ENCODE measurements around the gene SHB.

The SHB gene

DNA sequence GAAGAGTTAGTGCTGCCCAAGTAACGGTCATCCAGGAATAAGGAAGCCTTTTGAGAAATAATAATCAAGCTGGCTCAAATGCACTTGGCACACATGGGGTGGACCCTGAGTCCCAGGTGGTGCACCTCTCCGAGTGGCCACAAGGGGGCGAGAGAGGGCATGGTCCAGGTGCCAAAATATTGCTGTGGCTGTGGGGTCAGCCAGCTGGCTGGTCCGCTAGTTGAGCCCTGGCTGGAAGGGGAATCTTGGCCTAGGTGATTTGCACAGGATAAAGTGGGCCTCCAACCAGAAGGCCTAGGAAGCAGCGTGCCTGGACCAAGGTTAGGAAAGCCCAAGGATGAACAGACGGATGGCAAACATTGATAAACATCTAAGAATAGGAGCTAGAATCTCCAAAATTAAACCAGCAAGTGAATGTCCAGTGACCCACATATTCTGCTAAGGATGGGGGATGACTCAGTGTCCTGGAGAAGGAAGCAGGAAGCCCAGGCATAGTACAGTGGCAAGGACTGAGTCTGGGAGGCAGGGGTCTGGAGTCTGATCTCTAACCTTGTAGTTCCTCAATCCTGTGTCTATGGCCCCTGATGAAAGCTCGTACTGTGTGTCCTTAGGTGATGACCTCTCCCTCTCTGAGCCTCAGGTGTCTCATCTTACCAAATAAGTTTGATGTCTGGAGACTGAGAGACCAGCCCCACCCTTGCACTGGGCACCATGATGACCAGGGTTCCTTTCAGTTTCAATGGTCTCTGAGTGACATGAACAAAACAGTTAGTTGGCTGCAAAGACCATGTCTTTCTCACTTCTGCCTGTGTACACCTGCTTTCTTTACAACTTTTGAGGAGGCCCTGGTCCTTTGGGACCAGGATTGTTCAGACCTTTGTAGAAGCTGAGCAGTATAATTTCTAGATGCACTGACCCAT lies 19.2 kb upstream of the SHB start:
- DNase-seq (ENCODE audit: low read depth, low spot score) = peak; percentile 76

DNA sequence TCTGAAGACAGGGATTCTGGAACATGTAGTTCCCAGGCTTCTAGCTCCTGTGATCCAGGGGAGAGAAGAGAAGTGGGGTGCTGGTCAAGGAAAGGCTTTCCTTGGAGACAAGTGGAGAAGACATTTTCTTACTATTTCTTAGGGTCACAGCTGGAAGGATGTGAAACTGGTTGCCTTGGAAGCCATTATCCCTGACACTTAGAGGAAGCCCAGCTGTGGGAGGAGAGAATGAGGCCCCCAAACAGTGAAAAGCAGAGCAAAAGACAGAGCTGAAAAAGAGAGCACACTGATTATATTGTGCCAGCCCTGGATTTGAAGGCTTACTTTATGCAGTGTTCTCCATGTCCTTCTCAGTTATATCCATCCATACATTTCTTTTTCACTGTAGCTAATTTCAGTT lies 17.5 kb upstream of the SHB start:
- DNase-seq (ENCODE audit: low read depth, low spot score) = no peak

DNA sequence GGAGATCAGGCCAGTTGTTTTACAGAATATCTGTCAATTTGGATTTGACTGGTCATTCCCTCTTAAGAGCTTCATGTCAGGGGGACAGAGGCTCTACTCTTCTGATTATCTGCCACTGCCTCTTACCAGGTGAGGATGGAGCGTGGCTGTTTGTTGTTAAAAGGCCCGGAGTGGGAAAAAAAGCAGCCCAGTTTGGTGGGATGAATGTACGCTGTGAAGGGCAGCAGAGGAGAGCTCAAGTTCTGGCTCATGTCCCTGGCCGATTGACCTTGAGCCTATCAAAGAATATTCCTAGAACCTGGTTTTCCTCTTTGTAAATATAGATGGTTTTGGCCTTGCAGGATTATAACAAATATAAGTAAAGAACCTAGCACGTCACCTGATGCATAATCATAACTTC lies 16.3 kb upstream of the SHB start:
- no peak for DNase-seq (ENCODE audit: low read depth, low spot score)

DNA sequence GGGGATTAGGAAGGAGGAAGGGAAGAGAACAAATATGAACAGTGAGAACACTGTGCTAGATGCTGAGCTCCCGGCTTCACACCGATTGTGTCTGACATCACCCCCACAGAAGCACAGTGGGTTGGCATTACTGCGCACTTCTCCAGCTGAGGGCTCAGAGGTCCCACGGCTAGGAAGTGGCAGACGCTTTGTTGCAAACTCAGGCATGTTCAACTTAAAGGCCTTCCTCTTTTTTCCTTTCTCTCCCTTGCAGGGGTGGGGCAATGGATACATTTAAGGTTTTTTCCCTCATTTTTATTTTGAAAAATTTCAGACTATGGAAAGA lies 15.5 kb upstream of the SHB start:
- DNase-seq (ENCODE audit: low read depth, low spot score) = no peak

DNA sequence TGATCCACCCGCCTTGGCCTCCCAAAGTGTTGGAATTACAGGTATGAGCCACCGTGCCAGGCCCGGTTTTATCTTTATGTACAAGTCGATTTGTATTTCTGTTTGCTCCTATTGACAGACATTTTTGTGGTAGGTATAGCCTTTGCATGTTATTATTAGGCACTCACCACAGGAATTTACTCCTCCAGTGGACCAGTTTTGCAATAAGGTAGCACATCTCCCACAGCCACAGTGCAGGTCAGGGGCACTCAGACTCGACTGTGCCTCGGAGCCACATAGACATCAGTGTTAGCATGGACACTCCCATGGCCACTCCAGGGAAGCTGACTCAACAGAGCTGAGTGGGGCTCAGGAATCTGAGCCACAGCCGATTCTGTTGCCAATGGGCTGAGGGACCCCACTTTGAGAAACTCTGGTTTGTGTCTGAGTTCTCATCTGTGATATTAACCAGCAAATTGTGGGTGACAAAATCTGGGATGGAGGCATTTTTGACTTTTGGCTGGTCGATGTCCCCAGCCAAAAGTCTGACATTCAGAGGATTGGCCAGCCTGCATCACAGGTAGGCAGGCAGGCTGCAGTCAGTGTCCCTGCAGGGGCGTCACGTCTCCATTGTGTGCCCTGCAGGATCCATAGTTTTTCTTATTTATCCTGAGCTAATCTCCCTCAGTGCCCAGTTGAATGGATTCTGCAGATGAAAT lies 15.0 kb upstream of the SHB start:
- DNase-seq (ENCODE audit: low read depth, low spot score) = peak; percentile 59

DNA sequence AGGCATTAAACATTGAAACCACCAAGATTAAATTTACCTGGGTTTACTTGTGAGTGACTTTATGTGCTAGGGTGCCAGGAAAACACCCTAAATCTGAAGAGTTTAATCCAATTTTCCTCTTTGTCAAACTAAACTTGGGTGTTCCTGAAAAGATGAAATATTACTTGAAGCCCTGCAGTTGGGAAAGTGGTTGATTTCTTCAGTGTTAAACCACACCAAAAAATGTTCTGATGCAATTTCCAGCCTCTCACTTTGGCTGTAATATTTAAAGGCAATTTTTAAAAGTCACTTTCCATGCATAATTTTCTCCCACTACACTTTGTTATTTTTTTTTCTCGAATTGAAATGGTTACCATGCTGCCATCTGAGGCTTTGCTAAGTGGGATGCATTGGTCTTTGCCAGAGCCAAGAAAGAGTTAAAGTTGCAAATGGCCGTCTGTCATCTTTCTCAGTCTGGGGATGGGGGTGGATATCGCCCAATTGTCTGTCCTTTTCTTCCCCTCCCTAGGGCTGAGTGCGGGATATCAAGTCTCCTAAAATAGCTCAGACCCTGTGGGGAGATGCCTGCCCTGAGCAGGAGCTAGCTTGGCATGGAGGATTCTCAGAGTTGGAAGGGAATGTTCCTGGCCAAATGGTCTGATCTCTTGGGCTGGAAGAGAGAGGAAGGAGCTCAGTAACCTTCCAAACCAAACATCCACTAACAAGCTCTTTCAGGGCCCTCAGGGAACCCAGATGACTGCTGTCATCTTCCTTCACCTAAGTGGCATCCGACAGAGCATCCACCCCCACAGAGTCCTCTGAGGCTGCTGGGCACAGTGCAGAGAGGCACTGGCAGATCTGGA lies 13.6 kb upstream of the SHB start:
- no peak for DNase-seq (ENCODE audit: low read depth, low spot score)

DNA sequence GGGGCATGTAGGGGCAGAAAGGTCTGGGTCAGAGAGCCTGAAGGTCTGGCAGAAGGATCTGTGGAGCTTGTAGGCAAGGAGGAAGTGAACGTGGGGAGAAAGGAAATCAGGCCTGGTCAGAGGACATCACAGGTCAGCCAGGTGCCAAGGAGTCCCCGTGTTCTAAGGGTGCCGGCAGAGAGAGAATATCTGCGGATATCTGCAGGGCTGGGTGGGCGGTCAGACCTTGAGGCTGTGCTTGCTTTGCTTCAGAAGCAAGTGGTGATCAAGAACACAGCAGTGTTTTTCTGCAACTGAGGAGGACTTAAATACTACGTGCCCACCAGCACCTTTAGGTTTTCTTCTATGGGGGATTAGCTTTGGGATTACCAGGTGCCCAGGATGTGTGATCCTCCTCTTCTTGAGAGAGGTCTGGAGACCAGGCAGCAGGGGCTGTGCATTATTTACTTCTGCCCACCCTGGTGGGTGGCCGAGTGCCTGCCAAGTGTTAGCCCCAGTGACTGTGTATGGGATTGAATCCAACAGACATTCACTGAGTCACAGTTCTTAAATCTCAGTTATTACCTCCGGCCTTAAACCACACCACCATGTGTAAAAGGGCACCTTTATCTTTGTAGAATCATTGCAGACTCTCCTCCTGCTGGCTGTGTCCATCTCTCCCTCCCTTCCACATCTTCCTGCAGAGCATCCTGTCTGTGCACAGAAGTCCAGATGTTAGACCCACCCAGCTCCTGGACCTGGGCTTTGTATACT lies 12.5 kb upstream of the SHB start:
- DNase-seq (ENCODE audit: low read depth, low spot score) = peak; percentile 51

DNA sequence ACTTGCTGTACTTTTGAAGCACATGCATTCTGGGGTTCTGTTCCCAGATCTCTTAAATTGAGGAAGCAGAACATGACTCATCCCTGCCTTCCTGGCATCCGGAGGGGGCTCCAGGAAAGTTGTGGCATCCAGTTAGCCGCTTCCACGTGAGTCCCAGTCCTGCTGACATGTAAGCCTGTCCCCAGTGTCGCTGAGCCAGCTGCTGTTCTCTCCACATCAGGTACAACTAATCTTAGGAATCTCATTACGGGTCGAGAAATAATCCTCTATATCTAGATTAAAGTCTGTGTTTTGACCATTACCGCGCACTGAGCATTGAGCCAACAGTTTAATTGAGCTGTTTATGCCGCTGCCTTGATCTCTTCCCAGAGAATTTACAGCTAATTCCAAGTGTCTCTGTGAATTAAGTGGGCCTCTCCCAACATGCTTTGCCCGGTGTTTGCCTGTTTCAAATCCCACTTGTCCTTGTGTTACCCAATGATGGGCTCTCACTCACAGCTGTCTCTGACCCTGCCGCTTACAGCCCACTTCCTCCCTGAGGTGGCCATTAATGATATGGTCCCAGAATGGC lies 10.5 kb upstream of the SHB start:
- DNase-seq (ENCODE audit: low read depth, low spot score) = peak; percentile 74

DNA sequence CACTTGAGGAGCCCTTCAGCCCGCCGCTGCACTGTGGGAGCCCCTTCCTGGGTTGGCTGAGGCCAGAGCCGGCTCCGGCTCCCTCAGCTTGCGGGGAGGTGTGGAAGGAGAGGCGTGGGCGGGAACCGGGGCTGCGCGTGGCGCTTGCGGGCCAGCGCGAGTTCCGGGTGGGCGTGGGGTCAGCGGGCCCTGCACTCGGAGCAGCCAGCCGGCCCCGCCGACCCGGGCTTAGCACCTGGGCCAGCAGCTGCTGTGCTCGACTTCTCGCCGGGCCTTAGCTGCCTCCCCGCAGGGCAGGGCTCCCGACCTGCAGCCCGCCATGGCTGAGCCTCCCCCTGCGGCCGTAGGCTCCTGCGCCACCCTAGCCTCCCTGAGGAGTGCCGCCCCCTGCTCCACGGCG lies 6.2 kb upstream of the SHB start:
- DNase-seq (ENCODE audit: low read depth, low spot score) = no peak

DNA sequence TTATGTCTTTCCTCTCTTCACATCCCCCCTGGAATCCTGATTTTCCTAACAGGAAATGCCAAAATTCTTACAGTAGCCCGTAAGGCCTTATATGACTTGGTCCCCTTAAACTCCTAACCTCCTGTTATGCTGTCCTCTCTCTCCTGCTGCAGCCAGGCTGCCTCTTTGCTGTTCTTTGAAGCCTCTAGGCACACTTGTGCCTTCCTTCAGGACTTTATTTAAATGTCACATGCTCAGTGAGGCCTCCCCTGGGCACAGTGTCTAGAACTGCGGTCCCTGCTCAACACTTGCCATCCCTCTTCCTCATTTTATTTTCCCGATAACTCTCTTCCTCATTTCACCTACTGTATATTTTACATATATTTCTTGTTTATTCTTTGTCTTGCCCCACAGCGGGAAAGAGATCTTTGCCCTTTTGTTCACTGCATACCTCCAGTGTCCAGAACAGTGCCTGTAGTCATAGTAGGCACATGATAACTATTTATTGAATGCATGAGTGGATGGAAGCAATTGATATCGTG lies 5.5 kb upstream of the SHB start:
- DNase-seq (ENCODE audit: low read depth, low spot score) = no peak

DNA sequence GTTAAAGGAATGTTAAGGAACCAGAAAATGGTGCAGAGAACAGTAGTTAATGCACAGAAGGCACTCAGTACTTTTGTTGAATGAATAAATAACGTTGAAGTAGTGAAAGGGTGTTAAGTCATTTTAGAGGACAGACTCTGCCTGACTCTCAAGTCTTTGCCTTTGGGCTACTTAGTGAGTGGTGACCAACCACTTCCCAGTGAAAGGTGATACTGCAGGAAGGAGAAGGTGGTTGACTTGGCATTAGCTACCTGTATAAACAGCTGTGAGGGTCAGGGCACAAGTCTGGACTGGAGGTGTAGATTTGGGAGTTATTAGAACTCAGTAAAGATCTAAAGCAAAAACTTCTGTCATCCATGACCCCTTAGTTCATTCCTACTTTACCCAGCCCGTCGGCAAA lies 4.9 kb upstream of the SHB start:
- no peak for DNase-seq (ENCODE audit: low read depth, low spot score)

DNA sequence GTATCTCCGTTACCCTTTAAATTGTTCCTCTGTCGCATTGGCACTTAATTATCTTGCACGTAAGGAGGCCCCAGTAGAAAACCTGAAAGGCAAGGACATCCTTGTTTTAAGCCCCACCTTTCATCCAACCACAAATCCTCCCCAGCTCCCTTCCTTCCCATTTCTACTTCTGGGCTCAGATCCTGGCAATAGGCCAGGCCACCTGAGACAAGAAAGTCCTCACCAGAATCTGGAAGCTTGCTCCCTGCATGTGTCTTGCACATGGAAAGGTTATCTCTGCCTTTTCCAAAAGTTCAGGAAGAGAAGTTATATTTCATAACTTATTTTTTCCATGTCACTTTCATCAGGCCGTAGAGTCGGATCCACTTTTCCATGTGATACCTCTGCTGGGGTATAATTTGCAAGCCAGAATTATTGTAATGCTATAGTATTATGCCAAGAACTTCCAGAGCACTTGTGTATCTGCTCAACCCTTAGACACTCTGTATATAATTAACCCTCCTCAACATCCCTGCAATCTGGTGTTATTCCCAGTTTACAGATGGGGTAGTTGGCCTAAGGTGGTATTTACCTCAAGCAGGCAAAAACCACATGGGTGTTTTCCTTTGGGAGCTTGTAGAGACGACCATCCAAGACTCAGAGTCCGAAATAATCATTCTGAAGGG lies 2.6 kb upstream of the SHB start:
- DNase-seq (ENCODE audit: low read depth, low spot score) = no peak

DNA sequence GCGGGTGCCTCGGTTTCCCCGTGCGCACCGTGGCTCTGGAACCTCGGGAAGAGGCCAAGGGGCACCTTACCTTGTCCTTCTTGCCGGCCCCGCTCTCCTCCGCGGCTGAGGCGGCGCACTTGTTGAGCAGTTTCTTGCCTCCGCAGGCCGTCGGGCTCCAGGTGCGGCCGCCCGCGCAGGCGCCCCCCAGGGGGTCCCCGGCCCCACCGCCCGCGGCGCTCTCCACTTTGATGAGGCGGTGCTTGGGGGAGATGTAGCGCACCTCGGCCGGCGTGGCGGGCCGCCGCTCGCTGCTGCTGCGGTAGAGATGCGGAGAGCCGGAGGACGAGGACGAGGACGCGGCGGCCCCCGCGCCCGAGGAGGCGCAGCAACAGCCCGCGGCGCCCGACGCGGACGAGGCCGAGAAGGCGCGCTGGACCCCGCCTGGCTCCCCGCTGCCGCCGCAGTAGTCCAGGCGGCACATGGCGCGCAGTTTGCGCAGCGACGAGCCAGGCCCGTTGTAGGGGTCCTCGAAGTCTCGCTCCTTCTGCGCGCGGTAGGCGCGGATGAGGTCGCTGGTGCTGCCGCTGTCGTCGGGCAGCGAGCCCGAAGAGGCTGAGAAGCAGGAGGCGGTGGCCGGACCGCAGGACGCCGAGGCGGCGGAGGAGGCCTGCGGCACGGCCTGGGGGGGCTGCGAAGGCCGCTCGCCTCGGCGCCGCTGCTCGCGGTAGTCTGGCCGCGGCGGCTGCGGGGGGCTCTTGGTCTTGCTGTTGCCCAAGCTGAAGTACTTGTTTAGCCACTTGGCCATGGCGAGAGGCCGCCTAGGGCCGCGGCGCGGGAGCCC lies 957 bp downstream of the SHB start:
- peak; percentile 58 for DNase-seq (ENCODE audit: low read depth, low spot score)

DNA sequence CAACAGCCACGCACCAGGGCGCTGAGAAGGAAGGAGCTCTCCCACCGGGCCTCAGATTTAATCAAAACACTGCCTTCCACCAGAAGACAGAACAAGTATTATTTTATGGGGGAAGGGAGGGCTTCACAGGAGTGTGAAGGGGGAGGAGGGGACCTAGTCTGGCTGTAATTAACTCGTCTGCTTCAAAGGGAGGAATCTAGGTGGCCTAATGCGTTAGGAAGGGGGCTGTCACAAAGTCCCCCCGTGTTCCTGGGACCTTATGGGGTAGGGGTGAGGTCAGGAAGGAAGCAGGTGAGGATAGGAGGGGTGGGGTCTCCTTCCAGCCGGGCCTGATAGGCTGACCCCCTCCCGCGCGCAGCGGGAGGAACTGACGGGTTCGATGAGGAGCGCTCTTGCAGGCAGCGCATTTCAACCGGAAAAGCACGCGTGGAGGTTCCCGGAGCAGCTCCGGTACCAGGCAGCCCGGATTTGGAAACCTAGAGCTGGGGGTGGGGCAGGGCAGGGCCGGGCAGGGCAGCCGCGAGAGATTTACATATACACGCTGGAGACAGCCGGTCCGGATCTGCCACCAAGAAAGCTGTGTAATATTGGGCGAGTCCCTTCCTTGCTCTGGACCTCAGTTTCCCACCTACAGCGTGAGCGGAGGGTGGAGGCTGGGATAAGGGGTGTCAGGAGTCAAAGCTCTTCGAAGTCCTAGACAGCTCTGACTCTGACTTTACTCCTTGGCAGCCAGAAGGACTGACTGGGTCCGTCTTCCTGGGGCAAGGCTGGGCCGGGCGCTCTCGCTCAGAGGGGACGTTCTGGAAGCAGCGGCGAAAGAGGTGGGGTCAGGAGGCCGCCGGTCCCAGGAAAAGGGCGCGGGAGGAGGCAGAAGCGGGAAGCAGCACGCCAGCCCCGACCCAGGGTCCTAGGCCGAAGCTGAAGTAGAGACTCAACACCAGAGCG lies 1.8 kb downstream of the SHB start:
- peak; percentile 54 for DNase-seq (ENCODE audit: low read depth, low spot score)

DNA sequence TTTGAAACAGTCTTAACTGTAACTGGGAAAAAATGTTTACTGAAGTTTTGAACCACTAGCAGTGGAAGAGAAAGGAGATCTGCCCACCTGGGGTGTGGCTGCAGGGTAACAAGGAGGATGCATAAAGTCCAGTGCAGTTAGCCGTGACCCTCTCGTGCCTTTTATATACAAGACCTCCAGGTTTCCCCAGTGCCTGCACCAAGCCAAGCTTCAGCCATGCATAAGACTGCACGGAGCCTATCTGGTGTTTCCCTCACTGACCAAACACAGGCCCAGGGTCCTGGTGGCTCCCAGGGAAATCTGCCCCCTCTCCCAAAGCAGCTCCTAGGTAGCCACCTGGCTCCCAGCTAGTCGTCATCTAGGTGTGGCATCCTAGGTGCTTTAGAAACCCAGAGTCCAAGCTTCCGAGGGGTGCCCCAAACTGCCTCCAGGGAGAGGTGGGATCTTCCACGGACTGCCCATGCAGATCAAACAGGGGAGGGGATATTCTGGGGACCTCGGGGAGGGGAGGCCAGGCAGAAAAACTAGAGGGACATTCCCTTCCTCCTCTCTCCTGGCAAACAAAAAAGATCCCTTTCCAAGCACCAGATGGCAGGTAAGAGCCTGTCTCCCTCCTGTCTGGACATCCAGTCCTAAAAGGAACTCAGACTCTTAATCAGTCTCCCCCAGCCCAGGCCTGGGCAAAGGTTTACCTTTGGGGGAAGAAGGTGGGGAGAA lies 2.7 kb downstream of the SHB start:
- DNase-seq (ENCODE audit: low read depth, low spot score) = peak; percentile 48

DNA sequence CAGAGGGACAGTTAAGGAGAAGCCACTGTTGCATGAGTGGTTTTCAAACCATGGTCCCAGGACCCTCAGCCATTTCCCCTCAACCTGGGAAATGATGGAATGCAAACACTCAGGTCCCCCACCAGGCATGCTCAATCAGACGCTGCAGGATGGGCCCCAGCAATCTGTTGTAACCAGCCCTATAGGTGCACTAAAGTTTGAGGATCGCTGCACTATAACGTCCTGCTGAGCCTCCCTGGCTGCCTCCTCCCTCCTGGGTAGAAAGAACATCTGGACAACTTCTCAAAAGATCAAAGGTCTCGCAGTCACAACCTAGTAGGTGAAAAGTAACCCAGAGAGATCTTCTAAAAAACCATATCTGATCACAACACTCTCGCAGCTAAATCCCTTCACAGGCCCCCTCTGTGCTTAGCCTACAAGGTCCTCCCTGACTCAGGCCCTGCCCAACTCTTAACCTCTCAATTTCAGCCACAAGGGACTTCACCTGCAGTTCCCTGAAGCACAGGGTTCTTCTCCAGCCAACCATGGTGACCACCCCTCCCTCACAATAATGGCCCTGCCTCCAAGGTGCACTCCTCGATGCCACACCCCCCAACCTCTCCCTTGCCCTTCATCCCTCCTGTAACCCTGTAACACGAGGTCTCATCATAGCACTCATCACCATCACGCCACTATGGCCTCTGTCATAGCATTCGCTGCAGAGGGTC lies 3.5 kb downstream of the SHB start:
- no peak for DNase-seq (ENCODE audit: low read depth, low spot score)

DNA sequence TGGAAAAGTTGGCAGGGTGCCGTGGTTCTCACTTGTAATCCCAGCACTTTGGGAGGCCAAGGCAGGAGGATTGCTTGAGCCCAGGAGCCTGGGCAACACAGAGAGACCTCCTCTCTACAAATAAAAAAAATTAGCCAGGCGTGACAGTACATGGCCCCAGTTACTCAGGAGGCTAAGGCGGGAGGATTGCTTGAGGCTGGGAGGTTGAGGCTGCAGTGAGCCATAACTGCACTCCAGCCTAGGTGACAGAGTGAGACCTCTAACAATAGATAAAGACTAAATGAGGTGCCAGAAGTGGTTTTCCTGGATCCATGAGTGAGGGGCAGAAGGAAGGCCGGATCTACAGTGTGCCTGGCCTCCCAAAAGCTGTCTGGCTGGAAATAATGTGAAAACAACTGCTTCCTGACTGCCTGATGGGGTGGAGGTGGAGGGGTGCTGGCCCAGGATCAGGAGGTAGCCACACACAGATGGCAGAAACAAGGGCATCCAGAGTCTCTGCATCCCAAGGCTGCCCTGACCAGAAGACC lies 4.1 kb downstream of the SHB start:
- DNase-seq (ENCODE audit: low read depth, low spot score) = no peak

Measured in astrocyte of the hippocampus (primary cell).